ENCODE results near the gene HIC2. TPM values are rescaled to one million over a fixed set of nuclear protein-coding genes. Genes with fewer than 3 reads are reported as not detected.
"Not testable (repeated sequence)": the region's sequence is repeated elsewhere in the genome, so short reads cannot be mapped to it uniquely, and the experiment has no call there.

Gene HIC2
- 6.5 and 7.1 TPM in 2 replicates for total RNA-seq

- H3K9me3 Mint-ChIP-seq; H3K4me3 Mint-ChIP-seq; intact Hi-C loops (cut with micrococcal nuclease); H3K4me1 Mint-ChIP-seq; H3K27ac Mint-ChIP-seq; H3K36me3 Mint-ChIP-seq (ENCODE audit: low read depth); POLR2A ChIA-PET; CTCF ChIA-PET; H3K27me3 Mint-ChIP-seq: not testable (repeated sequence)
- DNase-seq, result peak; percentile 44
- peak; percentile 92 for ATAC-seq (ENCODE audit: low read depth)
Measured at GRCh38 chr22:21417227-21417746, at the start of gene HIC2. Gene HIC2, plus strand, starts transcription at chr22:21417371. Its CDS starts 25,461 bp downstream, at chr22:21442832.

GRCh38 chr22:21368603-21369310 lies 48.4 kb upstream of the HIC2 start:
- H3K27ac Mint-ChIP-seq; H3K4me1 Mint-ChIP-seq; ATAC-seq (ENCODE audit: low read depth); H3K4me3 Mint-ChIP-seq; intact Hi-C loops (cut with micrococcal nuclease); CTCF ChIA-PET; H3K9me3 Mint-ChIP-seq; H3K27me3 Mint-ChIP-seq; H3K36me3 Mint-ChIP-seq (ENCODE audit: low read depth); DNase-seq; POLR2A ChIA-PET: not testable (repeated sequence)

GRCh38 chr22:21375880-21376279 lies 41.3 kb upstream of the HIC2 start:
- H3K36me3 Mint-ChIP-seq (ENCODE audit: low read depth); H3K4me3 Mint-ChIP-seq; ATAC-seq (ENCODE audit: low read depth); intact Hi-C loops (cut with micrococcal nuclease); CTCF ChIA-PET; DNase-seq; H3K4me1 Mint-ChIP-seq; H3K27ac Mint-ChIP-seq; POLR2A ChIA-PET; H3K9me3 Mint-ChIP-seq; H3K27me3 Mint-ChIP-seq: not testable (repeated sequence)

GRCh38 chr22:21383701-21384467 lies 33.3 kb upstream of the HIC2 start, which contains the start of gene RIMBP3B:
Gene RIMBP3B, plus strand, starts transcription at chr22:21383751. Its CDS starts 108 bp downstream, at chr22:21383859.
- ATAC-seq (ENCODE audit: low read depth), result peak; percentile 88
- H3K27me3 Mint-ChIP-seq; DNase-seq; POLR2A ChIA-PET; CTCF ChIA-PET; H3K4me1 Mint-ChIP-seq; H3K9me3 Mint-ChIP-seq; H3K27ac Mint-ChIP-seq; H3K36me3 Mint-ChIP-seq (ENCODE audit: low read depth); H3K4me3 Mint-ChIP-seq; intact Hi-C loops (cut with micrococcal nuclease): not testable (repeated sequence)

- intact Hi-C loops (cut with micrococcal nuclease); H3K4me1 Mint-ChIP-seq; H3K27me3 Mint-ChIP-seq; H3K9me3 Mint-ChIP-seq; H3K36me3 Mint-ChIP-seq (ENCODE audit: low read depth); DNase-seq; H3K27ac Mint-ChIP-seq; POLR2A ChIA-PET; CTCF ChIA-PET; H3K4me3 Mint-ChIP-seq: not testable (repeated sequence)
- peak; percentile 63 for ATAC-seq (ENCODE audit: low read depth)
Measured at GRCh38 chr22:21384468-21385357, 32.5 kb upstream of the HIC2 start.

- POLR2A ChIA-PET; intact Hi-C loops (cut with micrococcal nuclease); ATAC-seq (ENCODE audit: low read depth); H3K27ac Mint-ChIP-seq; H3K27me3 Mint-ChIP-seq; H3K4me3 Mint-ChIP-seq; H3K36me3 Mint-ChIP-seq (ENCODE audit: low read depth); CTCF ChIA-PET; H3K4me1 Mint-ChIP-seq; H3K9me3 Mint-ChIP-seq; DNase-seq: not testable (repeated sequence)
Measured at GRCh38 chr22:21389480-21389879, 27.7 kb upstream of the HIC2 start.

- H3K4me3 Mint-ChIP-seq; POLR2A ChIA-PET; H3K27ac Mint-ChIP-seq; H3K4me1 Mint-ChIP-seq; intact Hi-C loops (cut with micrococcal nuclease); DNase-seq; H3K27me3 Mint-ChIP-seq; H3K36me3 Mint-ChIP-seq (ENCODE audit: low read depth); ATAC-seq (ENCODE audit: low read depth); H3K9me3 Mint-ChIP-seq; CTCF ChIA-PET: not testable (repeated sequence)
Measured at GRCh38 chr22:21390013-21390412, 27.2 kb upstream of the HIC2 start.

- intact Hi-C loops (cut with micrococcal nuclease); POLR2A ChIA-PET; H3K4me3 Mint-ChIP-seq; H3K9me3 Mint-ChIP-seq; H3K27ac Mint-ChIP-seq; H3K4me1 Mint-ChIP-seq; H3K27me3 Mint-ChIP-seq; DNase-seq; CTCF ChIA-PET; H3K36me3 Mint-ChIP-seq (ENCODE audit: low read depth); ATAC-seq (ENCODE audit: low read depth): not testable (repeated sequence)
Measured at GRCh38 chr22:21394613-21395012, 22.6 kb upstream of the HIC2 start.

- H3K36me3 Mint-ChIP-seq (ENCODE audit: low read depth); H3K4me1 Mint-ChIP-seq; DNase-seq; POLR2A ChIA-PET; intact Hi-C loops (cut with micrococcal nuclease); H3K27me3 Mint-ChIP-seq; CTCF ChIA-PET; H3K4me3 Mint-ChIP-seq; ATAC-seq (ENCODE audit: low read depth); H3K9me3 Mint-ChIP-seq; H3K27ac Mint-ChIP-seq: not testable (repeated sequence)
Measured at GRCh38 chr22:21401197-21401969, 15.8 kb upstream of the HIC2 start.

GRCh38 chr22:21402763-21403314 lies 14.3 kb upstream of the HIC2 start:
- H3K27ac Mint-ChIP-seq; H3K4me1 Mint-ChIP-seq; DNase-seq; ATAC-seq (ENCODE audit: low read depth); H3K4me3 Mint-ChIP-seq; intact Hi-C loops (cut with micrococcal nuclease); H3K36me3 Mint-ChIP-seq (ENCODE audit: low read depth); CTCF ChIA-PET; POLR2A ChIA-PET; H3K27me3 Mint-ChIP-seq; H3K9me3 Mint-ChIP-seq: not testable (repeated sequence)

- H3K36me3 Mint-ChIP-seq (ENCODE audit: low read depth); H3K4me1 Mint-ChIP-seq; ATAC-seq (ENCODE audit: low read depth); POLR2A ChIA-PET; H3K9me3 Mint-ChIP-seq; DNase-seq; H3K27ac Mint-ChIP-seq; CTCF ChIA-PET; intact Hi-C loops (cut with micrococcal nuclease); H3K27me3 Mint-ChIP-seq; H3K4me3 Mint-ChIP-seq: not testable (repeated sequence)
Measured at GRCh38 chr22:21407139-21407538, 10.0 kb upstream of the HIC2 start.
